DMS53 (cell line): Measurements from ENCODE around the gene CD38.
A peak's percentile ranks its signal among the peaks of the same experiment; 100 is the strongest.
"Not testable (repeated sequence)": the region's sequence is repeated elsewhere in the genome, so short reads cannot be mapped to it uniquely, and the experiment has no call there.

Experiments used
- DNase-seq: peaks from one replicate; lab custom pipeline; 2025; lab: John Stamatoyannopoulos, UW

CD38 gene

GRCh38 chr4:15799141-15799540, 21.0 kb downstream of the CD38 start:
- DNase-seq, result no peak

- DNase-seq, result no peak
Measured at GRCh38 chr4:15799701-15800100, 21.6 kb downstream of the CD38 start.

GRCh38 chr4:15802497-15802896, 24.4 kb downstream of the CD38 start:
- DNase-seq, result not testable (repeated sequence)

- DNase-seq, result peak; percentile 90
Measured at GRCh38 chr4:15805583-15806517, 27.7 kb downstream of the CD38 start.

- DNase-seq, result no peak
Measured at GRCh38 chr4:15809058-15809457, 30.9 kb downstream of the CD38 start.

GRCh38 chr4:15809466-15809865, 31.3 kb downstream of the CD38 start:
- DNase-seq, result no peak

GRCh38 chr4:15811703-15812337, 33.7 kb downstream of the CD38 start:
- no peak for DNase-seq

GRCh38 chr4:15832523-15833451, 54.7 kb downstream of the CD38 start:
- DNase-seq, result no peak

GRCh38 chr4:15833801-15834200, 55.7 kb downstream of the CD38 start:
- DNase-seq, result no peak

- DNase-seq, result peak; percentile 37
Measured at GRCh38 chr4:15836362-15836761, 58.2 kb downstream of the CD38 start.

GRCh38 chr4:15837591-15837990, 59.5 kb downstream of the CD38 start:
- peak; percentile 13 for DNase-seq

GRCh38 chr4:15841194-15841730, 63.1 kb downstream of the CD38 start:
- peak; percentile 43 for DNase-seq

GRCh38 chr4:15847746-15848145, 69.6 kb downstream of the CD38 start:
- no peak for DNase-seq

GRCh38 chr4:15848191-15848842, 70.2 kb downstream of the CD38 start:
- peak; percentile 26 for DNase-seq

GRCh38 chr4:15851969-15852368, 73.8 kb downstream of the CD38 start:
- DNase-seq, result no peak

GRCh38 chr4:15852524-15852923, 74.4 kb downstream of the CD38 start:
- DNase-seq, result no peak

GRCh38 chr4:15853345-15853744, 75.2 kb downstream of the CD38 start:
- no peak for DNase-seq

- peak; percentile 8 for DNase-seq
Measured at GRCh38 chr4:15855804-15856475, 77.8 kb downstream of the CD38 start.

GRCh38 chr4:15861198-15861597, 83.1 kb downstream of the CD38 start:
- peak; percentile 10 for DNase-seq

GRCh38 chr4:15864651-15865566, 86.8 kb downstream of the CD38 start:
- no peak for DNase-seq
